Astrocyte of the cerebellum (primary cell): Measurements from ENCODE around the gene BRI3.

Source experiments
- DNase-seq: peaks from one replicate; pipeline ENCODE4 v3.0.0-alpha.2; 2011; ENCODE audit warnings: low read depth
- H3K4me3 ChIP-seq: 2 replicates; pipeline ENCODE4 v1.5.1; 2011; ENCODE audit warnings: mild to moderate bottlenecking, low read depth, low read length, moderate library complexity
- in situ Hi-C: cut with HindIII; loops from 2 replicates; pipeline ENCODE4 v1.10.0; 2017; ENCODE audit warnings: low sequenced_read_pairs
- TF ChIP-seq, protein P1 (sequence below): IDR thresholded peaks from 2 replicates; pipeline ENCODE4 v1.5.1; 2012; ENCODE audit warnings: low read length, low read depth, moderate library complexity, mild to moderate bottlenecking; ENCODE audit errors: missing control alignments

BRI3 gene

DNA sequence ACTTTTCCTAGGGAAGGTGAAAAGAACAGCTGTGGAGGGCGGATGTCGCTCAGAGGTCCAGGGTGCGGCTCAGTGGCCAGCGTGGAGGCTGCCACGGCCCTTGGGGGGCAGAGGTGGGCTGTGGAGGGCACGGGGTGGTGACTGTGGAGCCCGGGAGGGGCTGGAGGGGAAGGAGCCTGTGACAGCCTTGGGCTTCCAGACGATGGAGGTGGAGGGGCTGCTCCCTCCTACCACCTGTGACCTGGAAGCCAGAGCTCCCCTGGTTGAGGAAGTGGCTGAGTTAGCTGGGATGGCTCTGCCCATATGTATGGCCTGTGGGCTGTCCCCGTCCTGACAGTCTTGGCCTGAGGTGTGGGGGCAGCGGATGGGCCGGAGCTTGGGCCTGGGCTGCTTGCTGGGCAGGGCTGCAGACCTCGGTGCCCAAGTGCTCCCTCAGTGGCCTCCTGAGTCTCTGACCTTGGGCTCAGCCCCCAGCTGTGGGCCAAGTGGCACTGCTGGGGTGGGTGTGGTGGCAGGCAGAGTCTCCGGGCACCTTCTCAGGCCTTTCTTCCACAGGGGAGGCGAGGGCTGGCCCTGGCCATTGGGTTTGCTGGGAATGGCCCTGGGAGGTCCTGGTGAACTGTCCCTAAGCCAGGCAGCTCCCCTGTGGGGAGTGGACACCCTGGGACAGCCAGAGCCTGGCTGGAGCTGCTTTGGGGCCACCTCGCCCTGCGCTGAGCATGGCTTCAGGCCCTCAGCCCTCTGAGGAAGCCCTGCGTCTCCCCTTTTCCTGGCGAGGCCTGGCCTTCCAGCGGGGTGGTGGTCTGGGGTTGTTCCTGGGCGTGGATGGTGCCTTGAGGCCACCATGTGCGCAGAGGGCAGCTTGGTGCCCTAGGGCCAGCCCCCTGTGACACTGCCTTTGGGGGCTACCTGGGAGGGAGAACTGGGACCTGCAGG, 3.9 kb downstream of the BRI3 start:
- TF ChIP-seq, protein P1, sequence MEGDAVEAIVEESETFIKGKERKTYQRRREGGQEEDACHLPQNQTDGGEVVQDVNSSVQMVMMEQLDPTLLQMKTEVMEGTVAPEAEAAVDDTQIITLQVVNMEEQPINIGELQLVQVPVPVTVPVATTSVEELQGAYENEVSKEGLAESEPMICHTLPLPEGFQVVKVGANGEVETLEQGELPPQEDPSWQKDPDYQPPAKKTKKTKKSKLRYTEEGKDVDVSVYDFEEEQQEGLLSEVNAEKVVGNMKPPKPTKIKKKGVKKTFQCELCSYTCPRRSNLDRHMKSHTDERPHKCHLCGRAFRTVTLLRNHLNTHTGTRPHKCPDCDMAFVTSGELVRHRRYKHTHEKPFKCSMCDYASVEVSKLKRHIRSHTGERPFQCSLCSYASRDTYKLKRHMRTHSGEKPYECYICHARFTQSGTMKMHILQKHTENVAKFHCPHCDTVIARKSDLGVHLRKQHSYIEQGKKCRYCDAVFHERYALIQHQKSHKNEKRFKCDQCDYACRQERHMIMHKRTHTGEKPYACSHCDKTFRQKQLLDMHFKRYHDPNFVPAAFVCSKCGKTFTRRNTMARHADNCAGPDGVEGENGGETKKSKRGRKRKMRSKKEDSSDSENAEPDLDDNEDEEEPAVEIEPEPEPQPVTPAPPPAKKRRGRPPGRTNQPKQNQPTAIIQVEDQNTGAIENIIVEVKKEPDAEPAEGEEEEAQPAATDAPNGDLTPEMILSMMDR, result no peak
- no peak for DNase-seq
- peak overlapping the region; percentile 3 for H3K4me3 ChIP-seq
- in situ Hi-C loops, result no loop called here

DNA sequence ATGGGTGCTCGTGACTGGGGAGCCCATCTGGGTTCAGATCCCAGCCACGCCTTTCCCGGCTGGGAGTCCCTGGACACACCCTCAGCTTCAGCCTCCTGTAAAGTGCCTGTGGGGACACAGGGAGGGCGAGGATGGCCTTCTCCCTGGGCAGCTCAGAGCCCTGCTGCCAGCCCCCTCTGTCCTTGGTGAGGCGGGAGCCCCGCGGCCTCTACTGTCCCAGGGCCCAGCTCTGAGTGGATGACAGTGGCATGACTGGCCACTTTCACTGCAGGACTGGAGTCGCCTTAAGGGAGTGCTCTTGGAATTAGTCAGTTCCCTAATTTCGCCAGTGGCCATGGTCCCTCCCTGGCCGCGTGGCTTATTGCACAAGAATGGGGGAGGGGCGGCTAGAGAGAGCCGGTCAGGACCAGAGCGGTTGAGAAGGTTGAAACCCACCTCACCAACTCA, 4.6 kb downstream of the BRI3 start:
- no peak overlapping the region for H3K4me3 ChIP-seq
- TF ChIP-seq, protein P1, result no peak
- DNase-seq, result no peak
- in situ Hi-C loops, result no loop called here

DNA sequence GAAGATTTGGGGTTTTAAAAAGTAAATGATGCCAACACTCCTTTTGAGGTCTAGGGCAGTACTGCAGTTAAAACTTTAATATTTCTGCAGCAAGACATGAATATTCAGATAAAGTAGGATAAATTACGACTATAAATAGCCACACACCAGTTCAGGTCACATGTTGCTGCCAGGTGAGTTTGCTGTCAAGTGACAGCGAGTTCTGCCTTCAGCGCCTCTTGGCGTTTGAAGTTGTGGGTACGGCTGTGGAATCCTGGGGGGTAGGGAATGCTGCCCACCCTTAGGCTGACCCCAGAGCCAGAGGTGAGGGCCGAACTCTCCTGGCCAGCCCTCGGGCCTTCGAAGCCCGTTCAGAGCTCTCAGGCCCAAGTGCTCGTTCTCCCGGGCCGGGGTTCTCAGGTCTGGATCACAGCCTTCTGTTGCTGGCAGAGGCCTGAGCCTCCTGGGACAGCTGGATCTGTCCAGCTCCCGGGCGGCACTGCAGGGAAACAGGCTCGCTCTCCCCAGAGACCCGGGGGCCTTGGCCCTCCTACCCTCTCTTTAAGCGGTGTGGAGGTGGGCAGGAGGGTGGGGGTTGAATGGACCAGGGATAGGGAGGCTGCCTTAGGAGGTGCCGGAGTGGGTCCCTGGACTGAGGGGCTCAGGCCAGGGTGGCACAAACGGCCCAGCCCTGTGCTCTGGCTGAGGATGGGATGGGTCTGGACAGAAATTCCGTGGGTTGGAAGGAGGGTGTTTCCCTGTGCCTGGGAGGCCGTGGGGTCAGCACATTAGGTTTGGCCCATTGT, 5.4 kb downstream of the BRI3 start:
- in situ Hi-C loops, result no loop called here
- DNase-seq, result no peak
- H3K4me3 ChIP-seq, result no peak overlapping the region
- TF ChIP-seq, protein P1, result no peak

DNA sequence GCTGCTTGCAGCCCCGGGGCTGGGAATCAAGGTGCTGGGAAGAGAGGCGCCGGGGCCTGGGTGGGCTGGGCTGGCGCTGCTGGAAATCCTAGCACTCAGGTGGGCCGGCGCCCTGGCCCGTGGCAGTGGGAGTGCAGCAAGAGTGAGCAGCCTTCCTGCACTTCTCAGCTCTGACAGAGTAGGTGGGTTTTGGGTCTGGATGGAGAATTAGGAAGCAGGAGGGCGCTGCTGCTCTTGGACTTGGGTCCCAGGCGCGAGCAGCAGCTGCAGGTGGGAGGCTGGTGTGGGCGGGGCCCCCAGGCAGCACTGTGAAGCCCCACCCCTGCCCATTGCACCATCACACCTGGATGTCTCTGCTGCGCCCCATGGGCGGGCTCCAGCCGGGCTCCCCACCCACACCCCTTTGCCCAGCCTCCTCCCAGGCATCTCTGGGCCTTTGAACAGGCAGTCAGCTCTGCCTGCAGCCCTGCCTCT, 6.0 kb downstream of the BRI3 start:
- no peak overlapping the region for H3K4me3 ChIP-seq
- in situ Hi-C loops, result no loop called here
- DNase-seq, result no peak
- TF ChIP-seq, protein P1, result no peak

DNA sequence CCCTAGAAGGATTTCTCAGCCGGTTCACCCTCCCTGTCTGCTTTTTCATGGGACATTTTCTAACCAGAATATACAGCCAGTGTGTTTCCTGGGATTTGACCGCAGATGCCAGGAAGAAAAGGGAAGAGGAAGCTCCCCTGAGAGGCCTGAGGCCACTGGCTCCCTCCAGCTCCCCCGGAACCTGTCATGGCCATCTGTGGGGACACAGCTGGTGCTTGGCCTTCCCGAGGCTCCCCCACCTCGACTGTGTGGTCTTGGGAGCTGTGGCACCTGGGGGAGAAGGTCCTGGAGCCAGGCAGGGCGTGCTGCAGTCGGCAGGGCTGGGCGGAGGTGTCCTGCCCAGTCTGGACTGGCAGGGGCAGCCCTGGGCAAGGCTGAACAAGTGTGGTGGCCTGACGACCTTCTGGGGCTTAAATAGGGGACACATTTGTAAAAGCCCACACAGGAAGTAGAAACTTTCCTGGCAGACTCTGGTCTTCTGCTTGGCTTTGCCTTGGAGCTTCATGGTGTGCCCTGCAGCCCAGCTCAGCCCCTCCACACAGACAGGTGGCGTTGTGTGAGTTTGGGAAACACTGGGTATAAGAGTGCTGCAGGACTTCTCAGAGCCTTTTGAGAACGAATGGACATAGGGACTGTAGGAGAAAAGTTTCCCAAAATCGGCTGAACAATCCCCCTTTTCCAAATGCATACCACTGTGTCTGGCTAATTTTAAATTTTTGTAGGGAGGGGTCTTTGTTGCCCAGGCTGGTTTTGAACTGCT, 6.8 kb downstream of the BRI3 start:
- TF ChIP-seq, protein P1, result no peak
- in situ Hi-C loops, result no loop called here
- no peak overlapping the region for H3K4me3 ChIP-seq
- no peak for DNase-seq

DNA sequence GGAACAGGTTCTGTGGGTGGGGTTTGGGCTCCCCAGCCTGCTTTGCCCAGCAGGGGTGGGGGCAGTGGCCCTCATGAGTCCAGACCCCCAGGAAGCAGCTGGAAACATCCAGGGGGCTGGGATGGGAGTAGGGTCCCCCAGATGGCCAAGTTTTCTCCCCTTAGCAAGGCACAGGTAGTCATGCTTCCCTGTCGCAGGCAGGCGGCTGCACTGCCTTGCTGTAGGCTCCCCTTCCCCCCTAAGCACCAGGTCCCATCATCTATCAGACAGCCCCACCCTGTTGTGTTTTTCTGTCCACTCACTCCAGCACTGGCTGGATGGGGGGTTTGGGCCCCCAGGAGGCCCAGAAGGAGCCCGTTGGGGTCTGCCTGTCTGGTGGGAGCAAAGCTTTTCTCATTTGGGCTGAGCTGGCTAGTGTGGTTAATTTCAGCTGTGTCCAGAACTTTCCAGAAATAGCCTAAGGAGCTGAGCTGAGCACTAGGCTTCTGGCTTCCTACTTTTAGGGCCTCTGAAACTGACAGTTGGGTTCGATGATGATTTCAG, 7.9 kb downstream of the BRI3 start:
- in situ Hi-C loops, result no loop called here
- TF ChIP-seq, protein P1, result no peak
- H3K4me3 ChIP-seq, result no peak overlapping the region
- DNase-seq, result no peak
